ENCODE data around the gene ADAMTS2. TPM values are rescaled to one million over a fixed set of nuclear protein-coding genes. Genes with fewer than 3 reads are reported as not detected.

ADAMTS2 gene
- total and polyA plus RNA-seq, 2 of the 8 experiments (the other 6 are each of a cell fraction or from before 2014, with no cell fraction given) = 6.6 to 7.3 TPM

DNA sequence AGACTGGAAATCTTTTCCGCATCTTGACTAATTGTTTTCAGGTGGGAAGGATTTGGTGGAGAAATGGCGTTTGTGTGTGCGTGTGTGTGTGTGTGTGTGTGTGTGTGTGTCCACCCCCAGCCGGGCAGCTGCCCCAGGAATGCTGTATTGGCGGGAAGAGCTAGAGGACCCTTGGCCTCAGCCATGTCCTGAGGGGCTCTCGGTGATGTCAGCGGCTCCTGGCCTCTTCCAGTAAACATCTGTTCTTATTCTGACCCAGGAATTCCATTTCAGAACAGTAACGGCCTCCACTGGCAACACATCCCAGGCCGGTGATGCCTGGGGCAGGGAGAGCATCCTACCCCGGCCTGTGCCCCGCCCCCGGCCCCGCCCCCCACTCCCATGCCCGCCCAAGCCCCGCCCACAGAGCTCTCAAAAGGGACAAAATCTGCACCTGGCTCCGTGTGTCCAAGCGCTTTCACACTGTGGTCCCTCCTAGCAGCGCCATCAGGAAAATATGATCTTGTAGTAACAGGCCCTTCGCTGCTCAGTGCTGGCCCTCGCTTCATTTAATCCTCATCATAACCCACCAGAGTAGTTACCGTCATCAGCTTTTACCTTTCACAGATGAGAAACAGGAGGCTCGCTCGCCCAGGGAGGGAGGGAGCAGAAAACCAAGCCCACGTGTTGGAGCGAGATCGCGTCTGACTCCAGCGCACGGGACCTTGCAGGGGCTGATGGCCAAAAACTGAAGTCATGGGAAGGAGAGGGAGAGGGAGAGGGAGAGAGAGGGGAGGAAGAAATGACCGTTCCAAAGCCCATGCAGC, 18.9 kb downstream of the ADAMTS2 start (continued):
- no peak for TF ChIP-seq CHD2 (IDR thresholded peaks at IDR 0.05; ENCODE audit: low read length)
- TF ChIP-seq SP2 (IDR thresholded peaks at IDR 0.05; ENCODE audit: low read length) = no peak
- no peak for TF ChIP-seq EGR1 (IDR thresholded peaks at IDR 0.05; ENCODE audit: borderline replicate concordance, low read depth, low read length)
- no peak for TF ChIP-seq JUND (IDR thresholded peaks at IDR 0.05; ENCODE audit: low read length)
- no peak for TF ChIP-seq CREB1 (IDR thresholded peaks at IDR 0.05)
- TF ChIP-seq, protein P1, sequence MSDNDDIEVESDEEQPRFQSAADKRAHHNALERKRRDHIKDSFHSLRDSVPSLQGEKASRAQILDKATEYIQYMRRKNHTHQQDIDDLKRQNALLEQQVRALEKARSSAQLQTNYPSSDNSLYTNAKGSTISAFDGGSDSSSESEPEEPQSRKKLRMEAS (IDR thresholded peaks at IDR 0.05) = peak; percentile 89
- no peak for TF ChIP-seq KDM1A (IDR thresholded peaks at IDR 0.05; ENCODE audit: borderline replicate concordance, low read length)
- TF ChIP-seq, protein P2, sequence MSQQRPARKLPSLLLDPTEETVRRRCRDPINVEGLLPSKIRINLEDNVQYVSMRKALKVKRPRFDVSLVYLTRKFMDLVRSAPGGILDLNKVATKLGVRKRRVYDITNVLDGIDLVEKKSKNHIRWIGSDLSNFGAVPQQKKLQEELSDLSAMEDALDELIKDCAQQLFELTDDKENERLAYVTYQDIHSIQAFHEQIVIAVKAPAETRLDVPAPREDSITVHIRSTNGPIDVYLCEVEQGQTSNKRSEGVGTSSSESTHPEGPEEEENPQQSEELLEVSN (IDR thresholded peaks at IDR 0.05) = peak; percentile 87
- TF ChIP-seq CTBP2 (IDR thresholded peaks at IDR 0.05; ENCODE audit: borderline replicate concordance, insufficient read depth, insufficient read length, low read length) = no peak
- TF ChIP-seq SP4 (IDR thresholded peaks at IDR 0.05; ENCODE audit: low read length) = no peak
